ENCODE data around the gene HSBP1.

The HSBP1 gene

DNA sequence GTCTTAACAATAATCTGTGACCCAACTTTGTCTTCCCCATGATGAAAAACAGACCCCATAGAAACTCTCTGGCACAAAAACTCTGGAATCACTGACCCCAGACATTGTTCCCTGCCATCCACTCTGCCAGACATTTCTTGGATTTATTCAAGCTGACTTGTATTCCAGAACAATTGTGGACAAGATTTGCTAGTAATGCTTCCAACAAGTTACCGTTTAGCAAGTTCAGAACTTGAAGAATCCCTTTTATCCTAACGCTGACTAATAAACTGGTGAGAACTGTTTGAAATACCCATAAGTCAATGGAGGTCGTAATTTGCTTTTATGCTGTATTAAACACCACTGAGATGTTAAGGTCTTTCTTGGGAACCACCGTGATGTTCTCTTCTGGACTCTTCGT lies 10.5 kb downstream of the HSBP1 start:
- DNase-seq (ENCODE audit: low read depth), result no peak
- TF ChIP-seq, protein P1, sequence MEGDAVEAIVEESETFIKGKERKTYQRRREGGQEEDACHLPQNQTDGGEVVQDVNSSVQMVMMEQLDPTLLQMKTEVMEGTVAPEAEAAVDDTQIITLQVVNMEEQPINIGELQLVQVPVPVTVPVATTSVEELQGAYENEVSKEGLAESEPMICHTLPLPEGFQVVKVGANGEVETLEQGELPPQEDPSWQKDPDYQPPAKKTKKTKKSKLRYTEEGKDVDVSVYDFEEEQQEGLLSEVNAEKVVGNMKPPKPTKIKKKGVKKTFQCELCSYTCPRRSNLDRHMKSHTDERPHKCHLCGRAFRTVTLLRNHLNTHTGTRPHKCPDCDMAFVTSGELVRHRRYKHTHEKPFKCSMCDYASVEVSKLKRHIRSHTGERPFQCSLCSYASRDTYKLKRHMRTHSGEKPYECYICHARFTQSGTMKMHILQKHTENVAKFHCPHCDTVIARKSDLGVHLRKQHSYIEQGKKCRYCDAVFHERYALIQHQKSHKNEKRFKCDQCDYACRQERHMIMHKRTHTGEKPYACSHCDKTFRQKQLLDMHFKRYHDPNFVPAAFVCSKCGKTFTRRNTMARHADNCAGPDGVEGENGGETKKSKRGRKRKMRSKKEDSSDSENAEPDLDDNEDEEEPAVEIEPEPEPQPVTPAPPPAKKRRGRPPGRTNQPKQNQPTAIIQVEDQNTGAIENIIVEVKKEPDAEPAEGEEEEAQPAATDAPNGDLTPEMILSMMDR (conservative IDR thresholded peaks at IDR 0.05; ENCODE audit: low read depth, low read length), result no peak

DNA sequence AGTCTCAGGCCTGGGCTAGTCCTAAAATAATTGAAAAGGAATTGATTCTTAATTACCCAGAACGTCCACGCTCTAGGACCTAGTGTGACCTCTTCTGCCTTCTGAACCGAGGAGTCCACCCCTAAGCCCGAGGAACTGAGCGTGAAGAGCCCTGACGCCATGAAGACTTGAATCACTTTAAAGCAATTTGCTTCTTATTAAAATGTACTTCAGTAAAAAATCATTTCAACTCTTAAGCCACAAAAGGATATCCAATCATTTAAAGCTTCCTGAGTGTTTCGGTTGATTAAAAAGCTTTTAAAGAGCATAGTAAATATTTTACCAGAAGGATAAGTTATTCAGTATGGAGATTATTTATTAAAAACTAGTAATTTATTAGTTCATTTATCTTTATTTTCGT lies 11.6 kb downstream of the HSBP1 start:
- no peak overlapping the region for H3K4me3 ChIP-seq (ENCODE audit: low read depth, low read length)
- DNase-seq (ENCODE audit: low read depth), result no peak
- TF ChIP-seq, protein P1 (conservative IDR thresholded peaks at IDR 0.05; ENCODE audit: low read depth, low read length), result no peak

More for the DNA sequence above, 10.5 kb downstream of the HSBP1 start:
- H3K4me3 ChIP-seq (ENCODE audit: low read depth, low read length), result no peak overlapping the region

DNA sequence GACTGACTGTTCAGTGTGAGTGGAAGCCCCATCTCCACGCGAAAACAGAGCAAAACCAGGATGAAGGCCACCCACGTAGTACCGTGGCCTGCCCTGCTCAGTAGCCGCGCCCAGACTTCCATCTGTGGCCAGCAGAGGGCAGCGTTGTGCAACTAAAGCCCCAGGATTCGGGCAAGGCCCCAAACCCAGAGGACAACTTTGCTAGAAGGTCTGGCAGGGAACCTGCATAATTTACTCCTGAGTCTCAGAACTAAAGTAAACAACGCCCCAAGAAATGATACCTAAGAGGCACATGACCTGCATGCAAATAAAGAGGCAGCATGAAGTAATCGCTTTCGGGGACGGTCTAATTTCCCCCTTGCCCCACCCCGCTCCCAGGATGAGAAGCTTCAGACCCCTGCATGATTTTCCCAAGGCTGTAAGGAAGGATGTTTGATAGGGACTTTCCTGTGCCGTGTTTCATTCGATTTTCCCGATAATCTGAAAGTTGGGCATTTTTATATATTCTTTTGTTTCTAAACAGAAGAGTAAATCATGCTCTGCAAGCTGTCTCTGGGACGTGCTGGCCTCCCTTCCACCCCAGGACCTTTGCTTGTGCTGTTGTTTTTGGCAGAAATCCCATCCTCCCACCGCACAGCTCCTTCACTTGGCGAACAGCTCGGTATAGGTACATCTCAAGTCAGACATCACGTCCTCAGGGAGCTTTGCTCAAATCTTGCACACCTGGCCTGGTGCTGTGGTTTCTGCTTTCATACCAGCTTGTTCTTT lies 18.6 kb downstream of the HSBP1 start:
- TF ChIP-seq, protein P1 (conservative IDR thresholded peaks at IDR 0.05; ENCODE audit: low read depth, low read length), result peak; percentile 94
- H3K4me3 ChIP-seq (ENCODE audit: low read depth, low read length), result no peak overlapping the region

DNA sequence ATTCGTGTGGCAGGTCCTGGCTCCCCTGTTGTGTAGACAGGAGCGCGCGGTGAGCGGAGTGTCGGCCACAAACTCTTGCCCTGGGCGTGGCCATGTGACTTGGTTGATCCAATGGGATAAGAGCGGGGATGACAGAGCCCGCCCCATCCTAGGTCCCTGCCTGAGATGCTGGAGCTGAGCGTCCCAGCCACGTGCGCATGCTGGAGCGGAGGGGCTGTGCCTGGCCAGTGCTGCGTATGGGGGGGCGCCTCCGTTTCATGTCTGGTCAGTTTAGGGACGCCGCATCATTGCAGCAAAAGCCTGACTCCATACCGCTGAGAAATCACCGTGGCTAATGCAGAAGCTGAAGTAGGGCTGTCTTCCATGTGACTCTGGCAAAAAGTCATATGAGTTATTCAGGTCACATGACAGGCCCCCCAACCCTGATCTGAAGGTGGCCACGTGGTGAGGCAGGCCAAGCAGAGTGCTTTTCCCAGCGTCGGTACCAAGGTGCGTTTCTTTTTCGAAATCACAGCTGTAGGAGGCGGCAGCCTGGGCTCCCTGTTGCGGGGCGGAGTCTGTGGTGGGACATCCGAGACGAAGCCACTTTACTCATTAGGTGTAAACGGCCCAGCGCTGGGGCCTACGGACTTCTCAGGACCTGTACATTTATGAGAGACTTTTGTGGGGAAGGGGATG lies 22.5 kb downstream of the HSBP1 start:
- no peak for DNase-seq (ENCODE audit: low read depth)
- TF ChIP-seq, protein P1 (conservative IDR thresholded peaks at IDR 0.05; ENCODE audit: low read depth, low read length), result no peak
- no peak overlapping the region for H3K4me3 ChIP-seq (ENCODE audit: low read depth, low read length)

More for the DNA sequence above, 18.6 kb downstream of the HSBP1 start:
- peak; percentile 84 for DNase-seq (ENCODE audit: low read depth)

DNA sequence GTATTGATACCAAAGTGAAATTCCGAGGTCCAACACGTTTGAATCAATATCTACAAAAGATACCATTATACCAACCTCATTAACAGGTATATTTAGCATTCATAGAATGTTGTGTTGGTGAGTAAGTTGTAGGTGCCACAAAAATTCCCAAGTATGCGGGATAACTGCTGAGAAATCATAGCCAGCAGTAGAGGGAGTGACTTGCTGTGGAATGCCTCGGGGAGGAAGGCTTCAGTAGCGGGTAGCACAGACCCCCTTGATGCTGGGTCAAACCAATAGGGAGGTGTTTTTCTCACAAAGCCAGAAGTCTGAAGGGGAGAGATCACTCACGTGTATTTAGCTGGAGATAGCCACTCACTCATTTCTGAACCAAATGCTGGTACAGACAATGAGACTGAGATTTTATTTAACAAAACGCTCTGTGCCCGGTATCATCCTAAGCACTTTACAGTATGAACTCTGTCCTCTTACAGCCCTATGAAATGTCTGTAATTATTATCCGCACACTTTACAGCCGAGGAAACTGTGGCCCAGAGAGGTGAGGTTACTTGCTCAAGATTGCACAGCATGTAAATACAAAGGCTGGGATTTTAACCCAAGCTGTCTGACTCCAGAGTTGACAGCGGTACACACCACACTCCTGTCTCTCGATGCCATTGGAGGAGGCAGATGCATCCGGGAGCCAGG lies 23.1 kb downstream of the HSBP1 start:
- DNase-seq (ENCODE audit: low read depth), result no peak
- H3K4me3 ChIP-seq (ENCODE audit: low read depth, low read length), result no peak overlapping the region

DNA sequence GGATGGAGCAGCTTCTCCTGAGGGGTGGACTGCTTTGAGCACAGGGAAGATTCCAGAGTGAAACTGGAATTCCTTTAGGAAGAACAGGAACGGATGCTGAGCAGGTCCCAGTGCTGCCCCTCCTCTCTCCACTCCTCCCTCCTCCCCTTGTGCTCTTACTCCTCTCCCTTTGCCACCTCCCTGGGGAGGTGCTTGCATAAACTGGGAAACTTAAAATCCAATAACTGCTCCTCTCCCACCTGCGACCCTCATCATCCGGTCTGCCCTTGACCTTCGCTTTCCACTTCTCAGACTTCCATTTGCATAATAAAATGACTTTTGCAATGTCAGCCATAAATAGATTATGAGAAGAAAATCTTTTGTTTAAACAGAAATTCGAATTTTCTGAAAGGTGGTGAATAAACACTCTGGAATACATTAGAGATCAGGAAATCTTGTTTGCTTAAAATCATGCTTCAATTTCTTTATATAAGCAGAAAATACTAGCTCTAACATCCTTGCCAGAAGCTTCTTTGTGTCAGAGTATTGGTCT lies 23.7 kb downstream of the HSBP1 start:
- TF ChIP-seq, protein P1 (conservative IDR thresholded peaks at IDR 0.05; ENCODE audit: low read depth, low read length), result no peak
- DNase-seq (ENCODE audit: low read depth), result no peak
- H3K4me3 ChIP-seq (ENCODE audit: low read depth, low read length), result no peak overlapping the region

More for the DNA sequence above, 23.1 kb downstream of the HSBP1 start:
- TF ChIP-seq, protein P1 (conservative IDR thresholded peaks at IDR 0.05; ENCODE audit: low read depth, low read length), result no peak

Data from choroid plexus epithelial cell (primary cell).